ENCODE data around the gene PBX3.

- no peak for TF ChIP-seq CTCF (conservative IDR thresholded peaks at IDR 0.05; ENCODE audit: low read length)
- TF ChIP-seq EZH2phosphoT487 (IDR thresholded peaks at IDR 0.05; ENCODE audit: borderline replicate concordance, low read depth, low read length): no peak
Measured at GRCh38 chr9:125996791-125997190, 249.6 kb downstream of the PBX3 start.

Data from OCI-LY7 (cell line).